HuH-7.5 (cell line): Measurements from ENCODE around the gene WNT9B.
"Not testable (repeated sequence)": the region's sequence is repeated elsewhere in the genome, so short reads cannot be mapped to it uniquely, and the experiment has no call there.

Experiments
- DNase-seq: peaks from one replicate; pipeline ENCODE4 v3.0.0; 2011; ENCODE audit warnings: low spot score

Gene WNT9B

DNA sequence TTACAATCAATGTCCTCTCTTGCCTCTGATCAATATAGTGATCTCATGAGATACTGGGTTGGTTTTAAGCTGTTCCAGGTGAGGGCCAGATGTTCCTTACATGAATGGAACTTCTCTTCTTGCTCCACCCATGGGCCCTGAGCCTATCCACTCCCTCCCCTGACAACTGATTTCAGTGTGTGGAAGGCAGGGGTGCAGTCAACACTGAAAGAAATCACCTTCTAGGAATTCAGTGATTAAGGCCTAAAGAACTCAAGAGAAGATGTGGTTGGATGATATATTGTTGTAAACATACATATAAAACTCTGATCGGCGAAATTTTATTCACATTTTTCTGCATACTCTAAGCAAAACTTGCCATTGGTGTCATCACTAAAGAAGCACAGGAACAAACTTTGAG is 64.8 kb downstream of the WNT9B start:
- DNase-seq: no peak

DNA sequence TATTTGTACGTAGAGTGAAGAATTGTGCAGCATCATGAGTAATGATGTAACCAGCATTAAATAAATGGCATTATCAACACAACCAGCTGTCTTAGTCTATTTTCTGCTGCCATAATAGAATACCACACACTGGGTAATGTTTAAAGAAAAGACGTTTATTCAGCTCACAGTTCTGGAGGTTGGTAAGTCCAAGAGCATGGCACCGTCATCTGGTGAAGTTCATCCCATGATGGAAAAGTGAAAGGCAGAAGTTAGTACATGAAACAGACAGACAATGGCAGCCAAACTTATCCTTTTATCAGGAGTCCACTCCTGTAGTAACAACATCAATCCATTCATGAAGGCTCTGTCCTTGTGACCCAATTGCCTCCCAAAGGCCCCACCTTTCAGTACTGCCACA is 65.2 kb downstream of the WNT9B start:
- DNase-seq: no peak

DNA sequence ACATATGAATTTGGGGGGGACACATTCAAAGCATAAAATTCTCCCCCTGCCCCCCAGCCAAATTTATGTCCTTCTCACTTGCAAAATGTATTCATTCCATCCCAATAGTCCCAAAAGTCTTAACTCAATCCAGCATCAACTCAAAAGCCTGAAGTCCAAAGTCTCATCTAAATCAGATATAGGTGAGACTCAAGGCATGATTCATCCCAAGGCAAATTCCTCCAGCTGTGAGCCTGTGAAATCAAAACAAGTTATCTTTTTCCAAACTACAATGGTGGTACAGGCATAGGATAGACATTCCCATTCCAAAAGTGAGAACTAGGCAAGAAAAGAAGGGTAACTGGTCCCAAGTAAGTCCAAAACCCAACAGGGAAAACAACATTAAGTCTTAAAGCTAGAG is 65.7 kb downstream of the WNT9B start:
- DNase-seq: no peak

DNA sequence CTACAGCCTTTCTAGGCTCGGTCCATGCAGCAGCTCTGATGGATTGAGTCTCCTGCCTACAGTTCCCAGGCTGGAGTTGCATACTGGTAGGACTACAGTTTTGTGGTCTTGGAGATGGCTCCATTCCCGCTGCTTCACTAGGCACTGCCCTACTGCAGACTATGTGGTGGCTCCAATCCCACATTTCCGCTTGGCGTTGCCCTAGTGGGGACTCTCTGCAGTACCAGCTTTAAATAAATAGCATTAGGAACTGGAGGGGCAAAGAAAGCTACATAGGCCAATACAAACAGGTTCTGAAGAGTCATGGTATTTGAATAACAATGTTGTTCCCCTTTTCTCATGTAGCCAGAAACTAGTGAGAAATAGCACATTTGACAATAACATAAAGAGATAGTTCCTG is 66.1 kb downstream of the WNT9B start:
- no peak for DNase-seq

DNA sequence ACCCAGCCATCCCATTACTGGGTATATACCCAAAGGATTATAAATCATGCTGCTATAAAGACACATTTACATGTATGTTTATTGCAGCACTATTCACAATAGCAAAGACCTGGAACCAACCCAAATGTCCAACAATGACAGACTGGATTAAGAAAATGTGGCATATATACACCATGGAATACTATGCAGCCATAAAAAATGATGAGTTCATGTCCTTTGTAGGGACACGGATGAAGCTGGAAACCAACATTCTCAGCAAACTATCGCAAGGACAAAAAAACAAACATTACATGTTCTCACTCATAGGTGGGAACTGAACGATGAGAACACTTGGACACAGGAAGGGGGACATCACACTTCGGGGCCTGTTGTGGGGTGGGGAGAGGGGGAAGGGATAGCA is 70.6 kb downstream of the WNT9B start:
- DNase-seq: not testable (repeated sequence)

GRCh38 chr17:46922487-46922803 is 71.1 kb downstream of the WNT9B start:
- DNase-seq: no peak

- peak; percentile 86 for DNase-seq
Measured at GRCh38 chr17:46922804-46923635, 71.6 kb downstream of the WNT9B start, which contains the start of gene GOSR2. GOSR2 (plus strand) TSS chr17:46923160; CDS start chr17:46923193, 33 bp downstream.

DNA sequence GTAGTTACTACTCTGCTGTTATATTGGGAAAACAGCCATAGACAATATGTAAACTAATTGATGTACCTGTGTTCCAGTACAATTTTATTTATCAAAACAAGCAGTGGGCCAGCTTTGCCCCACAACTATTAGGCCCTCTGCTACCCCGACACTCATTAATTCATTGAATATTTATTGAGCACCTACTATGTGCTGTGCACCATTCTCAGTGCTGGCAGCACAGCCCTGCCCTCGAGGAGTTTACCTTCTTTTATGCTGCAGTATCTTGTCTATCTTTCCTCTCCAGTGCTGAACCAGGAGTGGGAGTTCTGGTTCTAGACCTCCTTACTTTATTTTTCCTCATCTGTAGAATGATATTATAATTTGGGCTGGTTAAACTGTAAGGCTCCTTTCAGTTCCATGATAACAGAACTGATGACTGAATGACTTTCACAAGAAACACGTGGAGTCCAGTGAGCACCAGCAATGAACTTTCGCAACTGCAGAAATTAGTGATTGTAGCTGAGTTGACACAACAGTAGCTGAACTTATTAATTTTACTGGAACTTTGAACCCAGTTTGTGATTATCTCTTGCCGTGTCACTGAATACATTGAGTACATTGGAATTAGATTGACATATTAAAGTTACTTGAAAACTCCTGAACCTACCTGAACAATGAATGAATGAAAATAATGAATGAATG is 73.9 kb downstream of the WNT9B start:
- DNase-seq: no peak

GRCh38 chr17:46928467-46929261 is 77.3 kb downstream of the WNT9B start:
- no peak for DNase-seq

DNA sequence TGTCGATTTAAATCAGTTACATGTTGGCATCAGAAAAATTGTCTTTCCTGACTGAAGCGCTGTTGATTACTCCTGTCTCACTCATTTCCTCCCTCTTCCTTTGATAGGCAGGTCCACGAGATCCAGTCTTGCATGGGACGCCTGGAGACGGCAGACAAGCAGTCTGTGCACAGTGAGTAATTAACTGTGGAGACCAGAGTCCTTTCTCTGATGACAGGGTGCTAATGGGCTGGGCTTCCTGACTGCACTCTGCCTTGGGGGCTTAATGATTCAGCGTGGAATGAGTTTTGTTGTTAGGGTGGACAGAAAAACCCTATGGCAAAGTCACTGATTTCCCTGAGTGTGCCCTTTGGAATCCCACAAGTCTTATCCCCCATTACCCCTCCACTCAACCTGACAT is 78.0 kb downstream of the WNT9B start:
- no peak for DNase-seq

DNA sequence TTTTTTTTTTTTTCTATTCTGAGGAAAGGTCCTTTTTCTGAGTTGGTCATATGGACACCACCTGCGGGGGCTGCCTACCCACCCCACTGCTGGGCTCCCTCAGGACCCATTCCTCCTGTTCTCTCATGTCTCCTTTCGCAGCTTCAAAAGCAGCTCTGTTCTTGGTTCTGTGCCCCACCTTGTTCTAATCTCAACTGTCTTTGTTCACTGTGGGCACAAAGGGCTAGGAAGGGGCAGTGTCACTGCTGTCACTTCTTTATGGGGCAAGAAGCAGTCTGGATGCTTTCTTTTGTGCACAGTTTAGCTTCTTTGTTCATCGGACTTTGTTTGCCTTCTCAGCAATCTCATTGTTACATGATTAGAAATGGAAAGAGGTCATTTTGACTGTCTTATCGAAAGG is 78.7 kb downstream of the WNT9B start:
- DNase-seq: no peak

DNA sequence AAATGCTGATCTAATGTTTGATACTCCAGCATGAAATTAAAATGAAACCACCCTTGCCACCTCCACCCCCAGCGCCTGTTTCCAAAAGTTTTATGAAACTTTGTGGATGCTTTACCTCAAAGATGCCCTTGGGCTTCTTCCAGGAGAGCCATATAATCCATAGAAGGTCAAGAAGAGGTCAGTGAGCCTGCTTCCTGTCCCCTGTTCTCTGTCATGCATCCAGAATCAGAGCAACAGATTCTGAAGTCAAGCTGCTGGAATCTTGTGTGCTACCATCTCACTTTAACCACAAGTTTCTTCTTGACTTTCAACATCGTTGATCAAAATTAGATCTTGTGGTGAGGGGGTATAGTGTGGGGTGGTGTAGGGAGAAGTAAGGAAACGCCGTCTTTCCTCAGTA is 80.2 kb downstream of the WNT9B start:
- no peak for DNase-seq

DNA sequence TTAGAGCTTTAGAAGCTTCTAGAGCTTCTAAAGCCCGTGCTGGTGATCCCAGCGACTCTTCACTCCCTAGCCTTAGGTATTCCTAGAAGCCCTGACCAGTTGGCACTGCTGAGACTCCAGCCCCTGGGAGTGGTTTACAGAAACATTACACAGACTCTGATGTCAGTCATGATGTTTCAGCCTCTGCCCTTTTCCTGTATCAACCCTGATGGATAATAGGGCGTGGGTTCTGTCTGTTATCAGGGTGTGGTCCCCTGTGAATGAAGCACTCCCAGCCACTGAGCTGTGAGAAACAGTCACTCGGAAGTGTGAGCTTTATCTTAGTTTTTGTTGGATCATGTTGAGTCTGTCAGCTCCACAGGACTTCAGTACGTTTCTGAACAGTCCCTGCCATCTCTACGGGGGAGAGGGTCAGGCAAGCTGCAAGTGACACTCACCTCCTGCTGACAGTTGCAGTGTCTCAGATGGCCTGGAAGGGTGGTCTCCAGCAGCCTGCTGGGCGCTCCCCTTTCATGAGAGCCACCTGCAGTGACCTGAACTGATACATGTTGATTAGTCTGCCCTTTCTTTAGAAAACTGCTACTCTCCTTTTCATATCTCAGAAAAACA is 84.4 kb downstream of the WNT9B start:
- DNase-seq: no peak
